Measurements from ENCODE around the gene PPHLN1. TPM values are rescaled to one million over a fixed set of nuclear protein-coding genes. Genes with fewer than 3 reads are reported as not detected.

PPHLN1 gene
- total and polyA plus RNA-seq, 2 of the 8 experiments (the other 6 are each of a cell fraction or from before 2014, with no cell fraction given): 34.3 to 71.6 TPM

DNA sequence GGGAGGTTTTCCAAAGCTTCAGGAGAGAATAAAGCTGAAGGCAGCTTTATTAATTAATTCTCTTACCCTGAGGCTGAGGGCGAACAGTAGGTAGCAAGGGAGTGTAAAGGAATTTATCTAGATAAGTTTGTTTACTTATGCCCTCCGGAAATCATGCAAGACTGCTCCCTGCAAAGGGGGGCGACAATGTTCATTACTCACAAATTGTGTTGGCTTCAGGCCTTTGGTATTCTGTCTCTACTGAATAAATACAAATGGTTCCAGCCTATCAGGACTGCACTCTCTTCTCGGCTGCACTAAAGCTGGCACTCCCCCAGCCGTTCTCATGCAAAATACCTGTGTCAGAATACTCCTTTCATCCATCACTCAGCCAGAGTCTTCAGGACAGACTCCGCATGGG is 120.8 kb downstream of the PPHLN1 start:
- Histone ChIP-seq H2BK12ac (ENCODE audit: low read depth, low read length) (no peak overlapping the region), H3K4ac (replicated peaks; ENCODE audit: insufficient read length, low read depth, low read length) (no peak overlapping the region), H3K56ac (replicated peaks; ENCODE audit: insufficient read length, low read depth, low read length) (no peak overlapping the region), H3K27ac (ENCODE audit: low read depth, low read length) (no peak overlapping the region), H2AK5ac (ENCODE audit: low read depth, low read length) (no peak overlapping the region), H3K79me1 (ENCODE audit: low read depth, low read length) (no peaks in the 10 kb centered on the region), H3K4me3 (ENCODE audit: extremely low read depth in 1 of 4, insufficient read depth in 2 of 4, low read depth in 3 of 4, low read length in 4 of 4) (no peak overlapping the region), H2BK15ac (ENCODE audit: low read length) (no peak overlapping the region), H3K18ac (ENCODE audit: extremely low read depth, low read length) (no peak overlapping the region), H4K8ac (ENCODE audit: extremely low read depth, insufficient read depth, low read length) (no peak overlapping the region), H3K9me3 (ENCODE audit: insufficient read depth in 2 of 2, low read depth in 1 of 2, low read length in 1 of 2) (no peaks in the 10 kb centered on the region; a peak in 1 of 4 replicates), H4K91ac (replicated peaks; ENCODE audit: insufficient read length, low read length) (no peak overlapping the region), H3K23ac (ENCODE audit: insufficient read length) (no peak overlapping the region), H3K36me3 (ENCODE audit: control insufficient read depth in 2 of 4, insufficient read depth in 4 of 4, low read length in 3 of 4) (peaks cover 0 to 14% (median 4%) of the 10 kb centered on the region in 4 experiments; a peak in 5 of 8 replicates), H3K4me1 (replicated peaks in 1 of 4; ENCODE audit: control insufficient read depth in 3 of 4, insufficient read depth in 4 of 4, low read length in 3 of 4) (peaks cover 0 to 10% (median 6%) of the 10 kb centered on the region in 4 experiments; a peak in 4 of 7 replicates), H2BK120ac (replicated peaks; ENCODE audit: low read depth, low read length) (no peak overlapping the region), H3K27me3 (replicated peaks in 1 of 4; ENCODE audit: control insufficient read depth in 3 of 4, extremely low read depth in 1 of 4, insufficient read depth in 3 of 4, low read length in 3 of 4) (no peaks in the 10 kb centered on the region), H3K79me2 (ENCODE audit: control insufficient read depth in 1 of 2, insufficient read depth in 2 of 2, low read length in 2 of 2) (no peaks in the 10 kb centered on the region), H2BK5ac (ENCODE audit: low read depth, low read length) (no peak overlapping the region), H3K23me2 (ENCODE audit: low read depth, low read length) (no peaks in the 10 kb centered on the region; the same call in 1 of the 2 replicates), H4K5ac (ENCODE audit: insufficient read length, low read depth, low read length) (no peak overlapping the region), H3K9ac (replicated peaks in 1 of 4; ENCODE audit: extremely low read depth in 1 of 4, low read depth in 3 of 4, low read length in 3 of 4) (no peak overlapping the region), H2BK20ac (ENCODE audit: low read length) (no peak overlapping the region), H3K14ac (ENCODE audit: insufficient read length) (no peak overlapping the region), H4K20me1 (replicated peaks in 1 of 2; ENCODE audit: control insufficient read depth in 1 of 2, insufficient read depth in 2 of 2, low read length in 2 of 2) (no peaks in the 10 kb centered on the region), H2AFZ (ENCODE audit: low read length) (no peak overlapping the region), H3K4me2 (ENCODE audit: insufficient read depth in 1 of 2, low read depth in 2 of 2, low read length in 2 of 2) (no peak overlapping the region)
- TF ChIP-seq, protein P1, sequence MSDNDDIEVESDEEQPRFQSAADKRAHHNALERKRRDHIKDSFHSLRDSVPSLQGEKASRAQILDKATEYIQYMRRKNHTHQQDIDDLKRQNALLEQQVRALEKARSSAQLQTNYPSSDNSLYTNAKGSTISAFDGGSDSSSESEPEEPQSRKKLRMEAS (IDR thresholded peaks at IDR 0.05): no peak
- TF ChIP-seq SIRT6 (IDR thresholded peaks at IDR 0.05; ENCODE audit: low read length) (no peak), GABPA (IDR thresholded peaks at IDR 0.05; ENCODE audit: borderline replicate concordance, insufficient read depth, low read length) (no peak), BCL11A (IDR thresholded peaks at IDR 0.05; ENCODE audit: low read depth in 2 of 2, low read length in 2 of 2) (no peak), ATF2 (IDR thresholded peaks at IDR 0.05; ENCODE audit: low read length) (no peak), CBX8 (IDR thresholded peaks at IDR 0.05; ENCODE audit: borderline replicate concordance, low read depth, low read length) (no peak), TBP (IDR thresholded peaks at IDR 0.05; ENCODE audit: low read depth, low read length) (no peak), BACH1 (IDR thresholded peaks at IDR 0.05; ENCODE audit: low read length) (no peak), POLR2A (IDR thresholded peaks at IDR 0.05; ENCODE audit: control extremely low read depth in 1 of 2, low read depth in 2 of 2, low read length in 2 of 2) (no peak)
- 65% methylated on average over 6 of the region's 6 CpGs; no CpG with 5 or more reads in 1 of the 2 experiments for WGBS, 2 experiments (ENCODE audit: extremely low coverage in 1 of 2, insufficient coverage in 1 of 2, insufficient read length in 1 of 2, insufficient replicate concordance in 2 of 2, low coverage in 1 of 2, low lambda C conversion rate in 2 of 2, missing lambda C conversion rate in 1 of 2)
- no peak for FAIRE-seq
- POLR2A ChIA-PET (ENCODE audit: partially characterized antibody): interaction anchor here (1.2 to 2.1 kb wide), 3 partner anchors 9 to 57 kb away, joined by 3 to 8 read pairs (median 8); no protein-coding TSS in a partner anchor
- DNase-seq (ENCODE audit: low read depth in 1 of 2, low spot score in 2 of 2): peak in 1 of 2 experiments; percentile 33
- CTCF ChIA-PET (ENCODE audit: partially characterized antibody): interaction anchor here (1.6 kb wide), 1 partner anchor 10 kb away, joined by 5 read pairs; no protein-coding TSS in a partner anchor

Measured in H1 (cell line).